SK-N-SH treated with all-trans-retinoic acid at 6 μM for 48 hours (cell line): ENCODE results near the gene ZNF491.
"Not testable (repeated sequence)": the region's sequence is repeated elsewhere in the genome, so short reads cannot be mapped to it uniquely, and the experiment has no call there.

ENCODE experiments used
- ATAC-seq: fragments of 200-7000 bp; cut with Tn5 transposase; 3 replicates; pipeline ENCODE4 v1.9.1; 2020; ENCODE audit warnings: mild to moderate bottlenecking, moderate library complexity
- ARNTL ChIP-seq: fragments of 450-650 bp; formaldehyde crosslinking; IDR thresholded peaks from 2 replicates; pipeline ENCODE4 v1.5.0; 2020; ENCODE audit warnings: low read depth, mild to moderate bottlenecking, moderate library complexity, borderline replicate concordance
- BACH2 ChIP-seq: fragments of 250-450 bp; sonication (Bioruptor Pico); IDR thresholded peaks from 2 replicates; pipeline ENCODE4 v1.9.0; 2021; ENCODE audit warnings: mild to moderate bottlenecking, borderline replicate concordance
- CREB5 ChIP-seq: fragments of 250-450 bp; sonication (Bioruptor Pico); IDR thresholded peaks from 2 replicates; pipeline ENCODE4 v1.5.1; 2020; ENCODE audit warnings: low read depth, mild to moderate bottlenecking, moderate library complexity
- CSDC2 ChIP-seq: fragments of 250-450 bp; sonication (Bioruptor Pico); IDR thresholded peaks from 2 replicates; pipeline ENCODE4 v1.5.0; 2020; ENCODE audit warnings: mild to moderate bottlenecking, moderate library complexity
- CSRNP3 ChIP-seq: fragments of 250-450 bp; sonication (Bioruptor Pico); IDR thresholded peaks from 2 replicates; pipeline ENCODE4 v1.5.1; 2021; ENCODE audit warnings: mild to moderate bottlenecking, moderate library complexity
- ESRRG ChIP-seq: fragments of 250-450 bp; sonication (Bioruptor Pico); IDR thresholded peaks from 2 replicates; pipeline ENCODE4 v1.6.1; 2021; ENCODE audit warnings: mild to moderate bottlenecking
- GLIS3 ChIP-seq: fragments of 250-450 bp; sonication (Bioruptor Pico); IDR thresholded peaks from 2 replicates; pipeline ENCODE4 v1.5.0; 2020; ENCODE audit warnings: mild to moderate bottlenecking, moderate library complexity
- ISL1 ChIP-seq: fragments of 250-450 bp; sonication (Bioruptor Pico); IDR thresholded peaks from 2 replicates; pipeline ENCODE4 v2.1.2; 2022; ENCODE audit warnings: mild to moderate bottlenecking, moderate library complexity
- OSR1 ChIP-seq: fragments of 250-450 bp; sonication (Bioruptor Pico); IDR thresholded peaks from 2 replicates; pipeline ENCODE4 v1.8.0; 2022; ENCODE audit warnings: moderate library complexity, mild to moderate bottlenecking, inconsistent platforms
- PATZ1 ChIP-seq: fragments of 250-450 bp; sonication (Bioruptor Pico); IDR thresholded peaks from 2 replicates; pipeline ENCODE4 v1.8.0; 2020; ENCODE audit warnings: mild to moderate bottlenecking, moderate library complexity, borderline replicate concordance
- POU6F1 ChIP-seq: fragments of 250-450 bp; sonication (Bioruptor Pico); IDR thresholded peaks from 2 replicates; pipeline ENCODE4 v1.8.0; 2021; ENCODE audit warnings: low read depth, mild to moderate bottlenecking, moderate library complexity, borderline replicate concordance
- RARB ChIP-seq: fragments of 250-450 bp; sonication (Bioruptor Pico); IDR thresholded peaks from 2 replicates; pipeline ENCODE4 v1.8.0; 2021; ENCODE audit warnings: mild to moderate bottlenecking, moderate library complexity
- SNAI2 ChIP-seq: fragments of 250-450 bp; sonication (Bioruptor Pico); IDR thresholded peaks from 2 replicates; pipeline ENCODE4 v1.5.0; 2020; ENCODE audit warnings: mild to moderate bottlenecking, moderate library complexity
- TCF4 ChIP-seq: fragments of 250-450 bp; sonication (Bioruptor Pico); IDR thresholded peaks from 2 replicates; pipeline ENCODE4 v1.8.0; 2021; ENCODE audit warnings: mild to moderate bottlenecking, moderate library complexity, borderline replicate concordance
- TOX ChIP-seq: fragments of 250-450 bp; sonication (Bioruptor Pico); IDR thresholded peaks from 2 replicates; pipeline ENCODE4 v1.8.0; 2021; ENCODE audit warnings: mild to moderate bottlenecking, moderate library complexity, borderline replicate concordance
- TSHZ2 ChIP-seq: fragments of 250-450 bp; sonication (Bioruptor Pico); IDR thresholded peaks from 2 replicates; pipeline ENCODE4 v1.5.0; 2020; ENCODE audit warnings: mild to moderate bottlenecking, moderate library complexity
- ZC3H10 ChIP-seq: fragments of 250-450 bp; sonication (Bioruptor Pico); IDR thresholded peaks from 2 replicates; pipeline ENCODE4 v1.5.1; 2021; ENCODE audit warnings: mild to moderate bottlenecking, moderate library complexity
- ZFP3 ChIP-seq: fragments of 250-450 bp; sonication (Bioruptor Pico); IDR thresholded peaks from 2 replicates; pipeline ENCODE4 v1.5.0; 2020; ENCODE audit warnings: mild to moderate bottlenecking, moderate library complexity
- ZFP30 ChIP-seq: fragments of 450-650 bp; formaldehyde crosslinking; IDR thresholded peaks from 2 replicates; pipeline ENCODE4 v1.5.0; 2022; ENCODE audit warnings: mild to moderate bottlenecking, moderate library complexity
- ZNF70 ChIP-seq: fragments of 450-650 bp; formaldehyde crosslinking; IDR thresholded peaks from 2 replicates; pipeline ENCODE4 v1.5.0; 2020; ENCODE audit warnings: mild to moderate bottlenecking, moderate library complexity

The ZNF491 gene

GRCh38 chr19:11833541-11833940 lies 35.2 kb downstream of the ZNF491 start:
- no peak for ATAC-seq
- no peak for TF ChIP-seq TCF4 (CRISPR knock-in tag)
- no peak for TF ChIP-seq ISL1
- TF ChIP-seq ZFP30 (CRISPR knock-in tag), result no peak
- TF ChIP-seq ARNTL, result no peak
- TF ChIP-seq ESRRG (CRISPR knock-in tag), result no peak
- TF ChIP-seq CSDC2, result no peak
- no peak for TF ChIP-seq OSR1 (CRISPR knock-in tag)
- TF ChIP-seq BACH2 (CRISPR knock-in tag), result no peak
- no peak for TF ChIP-seq CSRNP3
- TF ChIP-seq ZC3H10 (CRISPR knock-in tag), result no peak

- not testable (repeated sequence) for ATAC-seq
Observed at GRCh38 chr19:11835626-11836066, 37.3 kb downstream of the ZNF491 start.

- TF ChIP-seq ZNF70 (CRISPR knock-in tag), result no peak
- no peak for TF ChIP-seq TSHZ2 (CRISPR knock-in tag)
- TF ChIP-seq ZC3H10 (CRISPR knock-in tag), result no peak
- TF ChIP-seq ISL1, result no peak
- TF ChIP-seq POU6F1 (CRISPR knock-in tag), result no peak
- no peak for TF ChIP-seq TCF4 (CRISPR knock-in tag)
- no peak for TF ChIP-seq GLIS3 (CRISPR knock-in tag)
- no peak for TF ChIP-seq ZFP30 (CRISPR knock-in tag)
- TF ChIP-seq CREB5 (CRISPR knock-in tag), result no peak
- no peak for ATAC-seq
Observed at GRCh38 chr19:11843722-11844121, 45.4 kb downstream of the ZNF491 start.

GRCh38 chr19:11847615-11848014 lies 49.3 kb downstream of the ZNF491 start:
- ATAC-seq, result not testable (repeated sequence)

- no peak; the same call in 2 of the 3 replicates for ATAC-seq
- no peak for TF ChIP-seq CSDC2
- no peak for TF ChIP-seq ZC3H10 (CRISPR knock-in tag)
- TF ChIP-seq ZFP3 (CRISPR knock-in tag), result no peak
- no peak for TF ChIP-seq RARB (CRISPR knock-in tag)
- no peak for TF ChIP-seq PATZ1 (CRISPR knock-in tag)
- no peak for TF ChIP-seq BACH2 (CRISPR knock-in tag)
- no peak for TF ChIP-seq POU6F1 (CRISPR knock-in tag)
- TF ChIP-seq GLIS3 (CRISPR knock-in tag), result no peak
- TF ChIP-seq SNAI2, result no peak
- no peak for TF ChIP-seq CSRNP3
- TF ChIP-seq ISL1, result no peak
- TF ChIP-seq OSR1 (CRISPR knock-in tag), result no peak
- no peak for TF ChIP-seq TOX (CRISPR knock-in tag)
- no peak for TF ChIP-seq ARNTL
- TF ChIP-seq ZFP30 (CRISPR knock-in tag), result no peak
Observed at GRCh38 chr19:11848200-11848593, 49.9 kb downstream of the ZNF491 start.
